Mesenteric fat pad (tissue), 1 donor: ENCODE results near the gene PROK2. TPM values are rescaled to one million over a fixed set of nuclear protein-coding genes. Genes with fewer than 3 reads are reported as not detected.

ENCODE experiments used
- DNase-seq: peaks from one replicate; pipeline ENCODE4 v3.0.0-alpha.2; 2020; ENCODE audit warnings: low spot score
- total RNA-seq: library from RNA; stranded (reverse); fragmentation: NEBNext Ultra II Directional; extraction: Animal tissue kit (Norgen Biotek cat#: 25700); gene quantifications from one replicate; pipeline ENCODE4 v1.2.1, GENCODE V29; 2021
- donor health status: DM: yes; HTN: yes; CAD: no.

PROK2 gene
- total RNA-seq, 1 donor from 2014 or later: 9.8 TPM

DNA sequence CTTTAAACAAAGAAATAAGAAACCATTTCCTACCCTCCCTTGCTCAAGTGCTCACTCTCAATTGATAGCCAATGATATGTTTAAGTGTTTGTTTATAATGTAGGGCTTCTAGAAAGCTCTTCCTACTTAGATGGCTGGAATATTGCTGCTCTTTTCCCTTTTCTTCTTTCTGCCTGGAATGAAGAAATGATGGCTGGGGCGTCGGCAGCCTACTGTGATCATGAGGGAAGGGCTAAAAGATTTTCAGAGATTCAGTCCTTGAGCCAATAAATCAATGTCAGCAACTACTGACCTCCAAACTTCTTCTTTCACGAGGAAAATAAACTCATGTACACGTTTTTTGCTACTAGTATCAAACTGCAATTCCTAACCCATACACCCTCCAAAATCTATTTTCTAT lies 33.3 kb downstream of the PROK2 start:
- DNase-seq: no peak

DNA sequence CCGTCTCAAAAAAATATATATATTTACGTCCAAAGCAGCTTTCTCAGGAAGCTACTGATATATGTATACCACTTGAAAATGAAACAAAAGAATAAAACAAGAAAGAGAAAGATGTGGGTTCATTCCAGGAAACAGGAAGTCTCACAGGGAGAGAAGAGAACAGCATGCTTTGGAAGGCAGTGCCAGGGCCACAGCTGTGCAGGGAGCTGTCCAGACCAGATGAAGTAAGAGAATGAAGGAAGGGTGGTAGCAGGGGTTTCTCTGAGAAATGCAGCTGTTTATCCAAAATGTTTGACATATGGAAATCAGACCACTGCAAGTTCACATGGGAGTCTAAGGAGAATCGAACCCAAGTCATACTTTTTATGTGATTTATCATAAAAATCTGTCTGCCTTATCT lies 40.2 kb downstream of the PROK2 start:
- DNase-seq: no peak

DNA sequence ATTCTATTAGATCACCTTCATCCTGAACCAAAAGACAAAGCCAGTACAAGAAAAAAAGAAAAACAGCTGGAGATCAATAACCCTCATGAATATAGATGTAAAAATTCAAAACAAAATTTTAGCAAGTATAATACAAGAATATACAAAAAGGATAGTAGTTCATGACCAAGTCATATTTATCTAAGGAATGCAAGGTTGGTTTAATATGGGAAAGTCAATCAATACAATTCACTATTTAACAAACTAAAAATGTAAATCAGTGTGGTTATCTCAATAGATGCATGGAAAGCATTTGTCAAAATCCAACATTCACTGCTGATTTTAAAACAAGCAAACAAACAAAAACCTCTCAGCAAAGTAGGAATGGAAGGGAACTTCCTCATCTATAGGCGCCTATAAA lies 42.3 kb downstream of the PROK2 start:
- DNase-seq: no peak

DNA sequence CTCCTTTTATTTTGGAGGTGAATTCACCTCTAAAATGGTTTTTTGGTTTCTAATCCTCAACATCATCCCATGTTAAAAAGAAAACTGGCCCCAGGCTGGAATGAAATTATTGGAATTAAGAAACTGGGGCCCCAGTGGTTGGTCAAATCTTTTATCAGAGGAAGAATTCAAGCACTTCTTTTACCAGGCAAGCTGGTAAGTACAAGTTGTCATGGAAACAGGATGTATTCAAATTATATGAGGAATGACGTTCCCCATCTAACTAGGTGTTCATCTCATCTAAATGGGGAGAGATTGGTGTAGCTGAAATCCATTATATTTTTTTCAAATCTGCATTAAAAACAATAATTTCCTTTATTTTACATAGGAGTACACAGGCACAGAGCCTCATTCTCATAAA lies 50.1 kb downstream of the PROK2 start:
- DNase-seq: no peak

DNA sequence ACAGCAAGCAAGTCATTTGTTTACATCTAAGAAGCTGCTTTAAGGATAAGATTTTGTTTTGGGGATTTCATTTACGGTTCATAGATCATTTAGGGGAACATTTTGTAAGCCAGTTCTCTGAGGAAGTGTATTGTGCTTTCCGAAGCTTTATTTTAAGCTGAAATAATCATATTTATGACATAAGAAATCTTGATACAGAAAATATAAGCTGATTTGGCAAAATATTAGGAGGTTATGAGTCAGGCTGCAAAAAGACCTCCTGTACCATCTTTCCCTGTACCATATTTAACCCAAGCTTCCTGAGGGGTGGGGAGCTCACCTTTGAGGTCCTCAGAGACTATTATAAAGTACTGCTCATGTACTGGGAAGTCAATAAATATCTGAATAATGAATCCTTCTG lies 51.6 kb downstream of the PROK2 start:
- DNase-seq: no peak

DNA sequence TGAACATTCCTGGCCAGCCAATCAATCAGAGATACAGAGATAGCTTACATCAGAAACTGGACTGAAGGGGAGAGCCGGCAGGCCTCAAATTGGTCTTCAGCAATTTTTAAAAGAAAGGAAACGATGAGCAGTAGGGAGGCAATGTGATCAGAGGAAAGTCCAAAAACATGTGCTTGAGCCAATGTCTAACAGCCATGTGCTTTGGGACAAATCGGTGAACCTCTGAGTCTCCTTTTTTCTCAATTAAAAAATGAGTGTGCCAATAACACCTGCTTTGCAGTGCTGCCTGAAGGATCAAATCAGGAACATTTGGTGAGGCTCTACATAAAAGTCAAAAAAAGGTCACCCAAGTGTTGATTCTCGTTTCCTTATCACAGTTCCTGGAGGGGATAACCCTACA lies 52.3 kb downstream of the PROK2 start:
- no peak for DNase-seq

DNA sequence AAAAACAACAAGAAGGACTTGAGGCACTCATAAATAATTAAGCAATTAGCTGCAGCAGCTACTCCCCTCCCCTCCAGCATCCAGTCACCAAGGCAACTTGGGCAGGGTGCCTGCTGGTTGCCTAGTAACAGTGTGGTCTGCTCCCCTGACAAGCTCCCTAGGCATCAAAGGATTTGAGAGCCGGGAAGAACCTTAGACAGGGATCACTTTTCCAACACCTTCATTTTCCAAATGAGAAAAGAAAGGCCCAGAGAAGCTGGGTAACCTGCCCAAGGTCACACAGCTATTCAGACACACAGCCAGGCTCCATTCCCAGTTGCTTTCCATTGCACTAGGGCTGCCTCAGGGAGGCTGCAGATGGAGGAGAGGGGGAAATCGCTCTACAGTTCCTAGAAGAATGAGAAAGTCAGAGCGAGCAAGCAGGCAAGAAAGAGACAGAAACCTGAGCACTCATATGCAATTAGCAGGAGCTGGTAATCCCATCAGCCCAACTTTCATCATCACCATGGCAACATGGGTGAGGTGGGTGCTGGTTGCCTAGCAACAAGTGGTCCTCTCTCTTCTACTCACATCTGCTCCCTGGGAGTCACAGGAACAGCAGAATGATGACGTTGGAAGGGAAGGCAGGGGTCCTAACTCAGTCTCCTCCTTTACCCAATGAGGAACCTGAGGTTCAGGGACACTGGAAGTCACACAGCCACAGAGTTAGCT lies 56.2 kb downstream of the PROK2 start:
- DNase-seq: no peak

DNA sequence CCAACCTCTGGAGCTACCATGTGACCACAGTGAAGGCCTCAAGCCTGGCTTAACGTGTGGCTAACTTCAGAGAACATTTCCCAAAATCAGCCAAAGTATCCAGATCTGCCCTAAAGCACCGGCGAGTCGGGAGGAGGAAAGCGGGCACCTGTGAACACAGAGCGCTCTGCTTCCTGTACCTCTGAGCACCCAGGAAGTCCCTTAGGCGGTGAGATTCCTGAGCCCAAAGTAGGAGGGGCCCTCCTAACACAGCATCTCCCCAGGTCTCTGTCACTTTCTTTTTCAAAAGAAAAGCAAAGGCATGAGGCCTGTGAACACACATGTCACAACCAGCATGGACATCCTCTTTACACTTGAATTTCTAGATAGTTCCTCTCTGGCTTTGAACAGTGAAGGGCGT lies 58.8 kb downstream of the PROK2 start:
- no peak for DNase-seq

DNA sequence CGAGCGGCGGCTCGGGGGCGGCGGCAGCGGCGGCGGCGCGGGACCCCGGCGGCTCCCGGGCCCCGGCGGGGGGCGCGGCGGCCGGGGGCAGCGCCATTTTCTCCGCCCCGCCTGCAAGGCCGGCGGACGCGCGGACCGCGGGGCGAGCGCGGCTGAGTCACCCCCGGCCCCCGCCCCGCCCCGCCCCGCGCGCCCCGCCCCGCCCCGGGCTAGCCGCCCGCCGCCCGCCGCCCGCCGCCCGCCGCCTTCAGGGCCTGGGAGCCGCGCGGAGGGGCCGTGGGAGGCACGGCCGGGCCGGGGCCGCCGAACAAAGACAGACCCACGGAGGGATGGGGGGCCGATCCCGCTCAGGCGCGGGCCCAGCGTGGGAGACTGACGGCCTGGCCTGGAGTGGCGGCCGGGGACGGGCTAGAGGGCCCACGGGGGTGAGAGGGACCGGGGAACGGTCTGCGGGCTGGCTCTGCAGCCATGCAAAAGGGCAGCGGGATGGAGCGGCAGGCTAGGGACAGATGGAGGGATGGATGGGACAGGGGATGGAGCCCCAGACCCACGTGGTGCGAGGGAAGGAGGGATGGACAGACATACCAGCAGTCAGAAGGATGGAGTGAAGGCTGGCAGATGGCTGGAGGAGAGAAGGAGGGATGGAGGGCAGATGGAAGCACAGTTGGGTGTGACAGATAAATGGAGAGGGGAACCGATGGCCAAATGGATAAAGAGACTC lies 59.5 kb downstream of the PROK2 start, which contains the start of gene EIF4E3:
TSS of gene EIF4E3 (minus strand) at position 132 of the 721 bp plus-strand sequence. CDS start at position 97, 35 bp downstream.
- DNase-seq: no peak

DNA sequence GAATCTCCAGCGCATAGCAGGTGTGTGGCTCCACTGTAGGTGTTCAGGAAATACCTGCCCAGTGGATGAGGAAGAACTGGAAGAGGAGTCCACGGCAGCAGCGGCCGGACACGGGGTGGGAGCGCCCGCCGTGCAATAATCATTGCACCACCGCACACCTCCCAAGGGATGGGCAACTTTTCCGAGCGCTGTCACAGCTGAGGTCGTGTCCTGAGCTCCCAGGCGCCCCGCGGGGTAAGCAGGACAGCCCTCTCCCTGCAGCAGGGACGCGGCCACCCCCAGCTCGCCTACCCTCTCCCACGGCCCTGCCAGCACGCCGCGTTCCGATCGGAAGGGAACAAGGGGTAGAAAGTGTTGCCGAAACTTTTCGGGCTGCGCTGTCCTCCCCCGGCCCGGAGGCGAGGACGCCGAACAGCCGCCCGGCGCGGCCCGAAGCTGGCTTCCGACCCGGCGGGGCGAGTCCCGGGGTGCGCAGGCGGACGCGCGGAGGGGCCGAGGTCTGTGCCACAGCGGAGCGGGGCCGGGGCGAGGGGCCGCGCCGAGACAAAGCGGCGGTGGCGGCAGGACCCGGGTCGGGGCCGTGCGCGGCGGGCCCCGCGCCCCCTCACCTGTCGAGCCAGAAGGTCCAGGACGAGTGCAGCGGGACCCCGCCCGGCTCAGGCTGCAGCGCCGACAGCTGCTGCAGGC lies 60.2 kb downstream of the PROK2 start:
- no peak for DNase-seq

DNA sequence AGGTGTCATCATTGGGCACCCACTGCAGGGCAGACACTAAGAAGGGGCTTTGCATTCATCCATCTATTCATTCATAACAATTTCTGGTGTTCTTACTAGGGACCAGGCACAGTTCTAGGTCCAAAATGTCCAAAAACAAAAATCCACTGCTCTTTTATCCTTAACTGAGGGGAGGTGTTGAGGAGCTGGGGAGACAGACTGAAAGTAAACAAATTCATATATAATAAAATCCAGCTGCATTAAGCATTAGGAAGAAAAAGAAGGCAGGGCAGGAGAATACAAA lies 60.8 kb downstream of the PROK2 start:
- DNase-seq: no peak

DNA sequence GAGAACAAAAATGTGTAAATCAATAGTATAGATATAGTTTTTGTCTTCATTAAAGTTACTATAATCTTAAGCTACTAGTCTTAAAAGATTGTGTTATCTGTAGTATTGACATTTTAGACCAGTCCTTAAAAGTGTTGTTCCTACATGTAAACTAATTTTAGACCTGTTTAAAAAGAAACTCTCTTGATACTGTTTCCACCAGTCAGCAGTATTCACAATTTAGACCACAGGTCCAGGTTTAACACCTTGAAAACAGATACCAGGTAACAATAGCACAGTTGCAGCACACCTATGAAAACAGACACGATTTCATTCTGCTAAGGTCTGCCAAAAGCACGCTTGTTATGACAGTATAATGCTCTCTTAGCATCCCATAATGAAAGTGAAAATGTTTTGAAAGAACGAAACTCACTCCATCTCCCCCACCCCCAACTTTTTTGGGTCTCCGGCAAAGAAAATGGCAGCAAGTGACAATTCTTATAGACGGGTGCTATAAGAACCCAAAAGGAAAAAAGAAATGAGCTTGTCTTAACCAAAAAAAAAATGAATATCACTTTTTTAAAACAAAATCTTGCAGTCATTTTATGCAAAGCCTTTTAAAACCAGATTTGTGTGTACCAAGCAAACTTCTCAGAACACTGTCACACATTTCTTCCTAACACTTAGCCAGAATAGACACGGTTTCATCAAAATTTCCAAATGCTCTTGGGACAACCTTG lies 61.3 kb downstream of the PROK2 start:
- no peak for DNase-seq

DNA sequence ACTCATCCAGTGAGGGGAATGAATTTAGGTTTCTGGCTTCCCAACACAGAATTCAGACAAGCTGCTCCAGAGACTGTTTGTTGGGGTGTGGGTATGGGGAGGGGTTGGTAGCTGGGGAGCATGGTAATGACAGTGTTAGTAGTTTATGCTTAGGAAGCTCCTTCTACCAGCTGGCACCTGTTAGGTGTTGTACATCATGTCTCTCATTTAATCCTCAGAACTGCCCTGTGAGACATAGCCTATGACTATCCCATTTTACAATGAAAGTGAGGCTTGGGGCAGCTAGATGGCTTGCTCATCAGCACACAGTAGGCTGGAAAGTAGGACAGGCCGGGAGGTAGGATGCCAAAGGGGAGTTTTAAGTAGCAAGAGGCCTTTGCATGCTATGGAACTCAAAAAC lies 62.3 kb downstream of the PROK2 start:
- DNase-seq: no peak

Other genes with a start within 250 kb of the PROK2 start
- gene FOXP1, start 201.4 kb downstream of the PROK2 start, total RNA-seq: 74.2 TPM
- 34.9 TPM for gene EIF4E3, start 59.7 kb downstream of the PROK2 start, total RNA-seq
- 1.5 TPM for gene GPR27, start 31.3 kb downstream of the PROK2 start, total RNA-seq